Hepatocyte (in vitro differentiated cells): ENCODE measurements around the gene IGSF6. TPM values are rescaled to one million over a fixed set of nuclear protein-coding genes. Genes with fewer than 3 reads are reported as not detected.
A peak's percentile ranks its signal among the peaks of the same experiment; 100 is the strongest.

ENCODE experiments used
- DNase-seq: peaks from one replicate; pipeline ENCODE4 v3.0.0-alpha.2; 2016; ENCODE audit warnings: low spot score
- H2AFZ ChIP-seq: fragments of 200-600 bp; sonication (generic); 2 replicates; pipeline ENCODE4 v1.6.0; 2016; ENCODE audit warnings: antibody characterized with exemption, mild to moderate bottlenecking
- H3K27ac ChIP-seq: fragments of 200-600 bp; sonication (generic); 2 replicates; pipeline ENCODE4 v1.5.1; 2016; ENCODE audit warnings: mild to moderate bottlenecking
- H3K27me3 ChIP-seq: fragments of 200-600 bp; sonication (generic); 2 replicates; pipeline ENCODE4 v1.6.1; 2016
- H3K36me3 ChIP-seq: fragments of 200-600 bp; sonication (generic); replicated peaks from 2 replicates; pipeline ENCODE4 v1.5.1; 2016; ENCODE audit warnings: low read depth; ENCODE audit not compliant: insufficient read depth
- H3K4me1 ChIP-seq: fragments of 200-600 bp; sonication (generic); 2 replicates; pipeline ENCODE4 v1.5.1; 2016; ENCODE audit warnings: mild to moderate bottlenecking, moderate library complexity; ENCODE audit not compliant: insufficient read depth
- H3K4me2 ChIP-seq: fragments of 200-600 bp; sonication (generic); 2 replicates; pipeline ENCODE4 v1.6.0; 2016
- H3K4me3 ChIP-seq: fragments of 200-600 bp; sonication (generic); 2 replicates; pipeline ENCODE4 v1.5.1; 2016; ENCODE audit warnings: mild to moderate bottlenecking
- H3K79me2 ChIP-seq: fragments of 200-600 bp; sonication (generic); 2 replicates; pipeline ENCODE4 v1.6.0; 2017; ENCODE audit warnings: mild to moderate bottlenecking
- H3K9me2 ChIP-seq: fragments of 200-600 bp; sonication (generic); replicated peaks from 2 replicates; pipeline ENCODE4 v1.6.0; 2017; ENCODE audit warnings: mild to moderate bottlenecking; ENCODE audit not compliant: insufficient read depth
- H3K9me3 ChIP-seq: fragments of 200-600 bp; sonication (generic); 2 replicates; pipeline ENCODE4 v1.5.1; 2016; ENCODE audit warnings: low read depth, mild to moderate bottlenecking
- H4K20me1 ChIP-seq: fragments of 200-600 bp; sonication (generic); 2 replicates; pipeline ENCODE4 v1.6.0; 2016; ENCODE audit warnings: mild to moderate bottlenecking; ENCODE audit not compliant: insufficient read depth, poor library complexity, severe bottlenecking
- CTCF ChIP-seq: fragments of 200-600 bp; sonication (generic); IDR thresholded peaks from 2 replicates; pipeline ENCODE4 v1.5.1; 2016; ENCODE audit warnings: antibody characterized with exemption, mild to moderate bottlenecking; ENCODE audit not compliant: poor library complexity
- EZH2 ChIP-seq: fragments of 200-600 bp; sonication (generic); IDR thresholded peaks from 2 replicates; pipeline ENCODE4 v1.6.1; 2016; ENCODE audit warnings: antibody characterized with exemption, mild to moderate bottlenecking, borderline replicate concordance
- EZH2phosphoT487 ChIP-seq: fragments of 200-600 bp; sonication (generic); IDR thresholded peaks from one replicate; pipeline ENCODE4 v1.6.1; 2018; ENCODE audit warnings: antibody characterized with exemption, mild to moderate bottlenecking, low read depth, moderate library complexity; ENCODE audit not compliant: unreplicated experiment, severe bottlenecking
- WGBS: methylation state at CpG from one replicate; pipeline ENCODE4 v1.1.6; 2016; ENCODE audit warnings: low lambda C conversion rate; ENCODE audit errors: missing lambda C conversion rate; 5-methylcytosine and 5-hydroxymethylcytosine counted together
- polyA plus RNA-seq: library from polyadenylated mRNA; unstranded; fragments of >200 nt; fragmentation: Nextera tagmentation; extraction: Ambion mirVana; gene quantifications from 2 replicates; pipeline ENCODE4 v1.2.1, GENCODE V29; 2016
- total RNA-seq: library from RNA; depleted of rRNA; stranded (reverse); fragments of >200 nt; gene quantifications from 2 replicates; pipeline ENCODE4 v1.2.3, GENCODE V29; 2014

IGSF6 gene
- total and polyA plus RNA-seq, 2 experiments from 2014 or later: 0.70 to 2.2 TPM

- DNase-seq: no peak
- Histone ChIP-seq H4K20me1 (peaks cover 7% of the 10 kb centered on the region), H3K4me3 (no peak overlapping the region), H3K79me2 (peaks cover 84% of the 10 kb centered on the region), H3K27me3 (no peaks in the 10 kb centered on the region), H2AFZ (no peak overlapping the region), H3K4me1 (peaks cover 3% of the 10 kb centered on the region), H3K36me3 (no peaks in the 10 kb centered on the region), H3K9me3 (no peaks in the 10 kb centered on the region), H3K27ac (peak overlapping the region; percentile 28), H3K4me2 (peak overlapping the region; percentile 35), H3K9me2 (no peaks in the 10 kb centered on the region)
- WGBS: 40% methylated on average over 4 of the region's 4 CpGs
- TF ChIP-seq CTCF: no peak
- no peak for TF ChIP-seq EZH2
Observed at GRCh38 chr16:21619765-21620425, 32.5 kb downstream of the IGSF6 start.

- DNase-seq: no peak
- no peak overlapping the region for H3K4me3 ChIP-seq
- no peaks in the 10 kb centered on the region for H3K27me3 ChIP-seq
- WGBS: 98% methylated on average over 5 of the region's 5 CpGs
- H3K9me3 ChIP-seq: no peaks in the 10 kb centered on the region
- no peak overlapping the region for H3K27ac ChIP-seq
- TF ChIP-seq CTCF (no peak), EZH2 (no peak), EZH2phosphoT487 (no peak)
- H3K4me2 ChIP-seq: no peak overlapping the region
- H2AFZ ChIP-seq: no peak overlapping the region
- no peaks in the 10 kb centered on the region for H3K36me3 ChIP-seq
- H4K20me1 ChIP-seq: peaks cover 11% of the 10 kb centered on the region
- peaks cover 3% of the 10 kb centered on the region for H3K4me1 ChIP-seq
- H3K9me2 ChIP-seq: no peaks in the 10 kb centered on the region
- peaks cover 92% of the 10 kb centered on the region for H3K79me2 ChIP-seq
Observed at GRCh38 chr16:21618281-21618680, 34.1 kb downstream of the IGSF6 start.

GRCh38 chr16:21617607-21618006 lies 34.8 kb downstream of the IGSF6 start:
- H3K4me2 ChIP-seq: no peak overlapping the region

GRCh38 chr16:21614896-21615295 lies 37.5 kb downstream of the IGSF6 start:
- Histone ChIP-seq H3K4me2 (no peak overlapping the region), H3K36me3 (no peaks in the 10 kb centered on the region), H3K4me1 (peaks cover 20% of the 10 kb centered on the region), H3K27ac (no peak overlapping the region), H3K9me3 (no peaks in the 10 kb centered on the region), H4K20me1 (peaks cover 32% of the 10 kb centered on the region), H3K9me2 (no peaks in the 10 kb centered on the region), H3K79me2 (peaks cover 89% of the 10 kb centered on the region), H3K4me3 (no peak overlapping the region), H2AFZ (no peak overlapping the region), H3K27me3 (no peaks in the 10 kb centered on the region)
- TF ChIP-seq EZH2phosphoT487 (no peak), CTCF (no peak), EZH2 (no peak)
- WGBS: 95% methylated on average over 3 of the region's 3 CpGs
- no peak for DNase-seq

More at GRCh38 chr16:21617607-21618006, 34.8 kb downstream of the IGSF6 start:
- H3K27me3 ChIP-seq: no peaks in the 10 kb centered on the region
- no peaks in the 10 kb centered on the region for H3K36me3 ChIP-seq
- no peaks in the 10 kb centered on the region for H3K9me2 ChIP-seq
- peaks cover 92% of the 10 kb centered on the region for H3K79me2 ChIP-seq
- no peak overlapping the region for H3K27ac ChIP-seq
- H4K20me1 ChIP-seq: peaks cover 14% of the 10 kb centered on the region
- no peak overlapping the region for H2AFZ ChIP-seq
- WGBS: 100% methylated on average over 3 of the region's 3 CpGs
- H3K4me1 ChIP-seq: peaks cover 3% of the 10 kb centered on the region
- no peak for TF ChIP-seq EZH2
- DNase-seq: no peak
- H3K9me3 ChIP-seq: no peaks in the 10 kb centered on the region
- no peak overlapping the region for H3K4me3 ChIP-seq
